Ishikawa (cell line): Measurements from ENCODE around the gene GTPBP3.

ENCODE experiments used
- CREB1 ChIP-seq: IDR thresholded peaks from 2 replicates; pipeline ENCODE4 v1.6.1; 2012; ENCODE audit warnings: low read depth
- EGR1 ChIP-seq: IDR thresholded peaks from 2 replicates; pipeline ENCODE4 v1.6.1; 2012
- EP300 ChIP-seq: IDR thresholded peaks from 2 replicates; pipeline ENCODE4 v1.6.1; 2012; ENCODE audit warnings: borderline replicate concordance
- FOXM1 ChIP-seq: IDR thresholded peaks from 2 replicates; pipeline ENCODE4 v1.6.1; 2012; ENCODE audit warnings: low read depth, borderline replicate concordance
- MAX ChIP-seq: IDR thresholded peaks from 2 replicates; pipeline ENCODE4 v1.6.1; 2012
- NFIC ChIP-seq: IDR thresholded peaks from 2 replicates; pipeline ENCODE4 v1.6.1; 2012
- RAD21 ChIP-seq: IDR thresholded peaks from 2 replicates; pipeline ENCODE4 v1.6.1; 2012; ENCODE audit warnings: low read depth
- REST ChIP-seq: IDR thresholded peaks from 2 replicates; pipeline ENCODE4 v1.6.1; 2012; ENCODE audit warnings: low read depth, mild to moderate bottlenecking
- TAF1 ChIP-seq: IDR thresholded peaks from 2 replicates; pipeline ENCODE4 v1.6.1; 2012; ENCODE audit warnings: low read depth, mild to moderate bottlenecking
- TCF12 ChIP-seq: IDR thresholded peaks from 2 replicates; pipeline ENCODE4 v1.6.1; 2012; ENCODE audit warnings: low read depth
- TEAD4 ChIP-seq: IDR thresholded peaks from 2 replicates; pipeline ENCODE4 v1.6.1; 2012
- YY1 ChIP-seq: IDR thresholded peaks from 2 replicates; pipeline ENCODE4 v1.6.1; 2012; ENCODE audit warnings: low read depth
- ZBTB7A ChIP-seq: IDR thresholded peaks from 2 replicates; pipeline ENCODE4 v1.6.1; 2012; ENCODE audit warnings: low read depth
- TF ChIP-seq, protein P1 (sequence below): IDR thresholded peaks from 2 replicates; pipeline ENCODE4 v1.6.1; 2012

DNA sequence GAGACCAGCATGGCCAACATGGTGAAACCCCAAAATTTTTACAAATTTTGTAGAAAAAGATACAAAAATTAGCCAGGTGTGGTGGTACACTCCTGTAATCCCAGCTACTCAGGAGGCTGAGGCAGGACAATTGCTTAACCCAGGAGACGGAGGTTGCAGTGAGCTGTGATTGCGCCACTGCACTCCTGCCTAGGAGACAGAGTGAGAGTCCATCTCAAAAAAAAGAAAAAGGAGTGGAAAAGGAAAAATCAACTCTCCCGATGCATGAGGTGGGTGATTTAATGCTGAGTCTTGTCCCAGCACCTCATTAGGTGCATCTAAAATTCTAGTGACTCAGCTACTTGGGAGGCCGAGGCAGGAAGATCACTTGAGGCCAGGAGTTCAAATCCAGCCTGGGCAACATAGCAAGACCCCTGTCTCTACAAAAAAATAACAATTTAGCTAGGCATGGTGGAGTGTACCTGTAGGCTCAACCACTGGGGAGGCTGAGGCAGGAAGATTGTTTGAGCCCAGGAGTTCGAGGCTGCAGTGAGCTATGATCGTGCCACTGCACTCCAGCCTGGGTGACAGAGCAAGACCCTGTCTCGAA, 19.8 kb downstream of the GTPBP3 start:
- TF ChIP-seq RAD21 (no peak), EGR1 (no peak), TEAD4 (no peak), TAF1 (no peak), YY1 (no peak), CREB1 (no peak), REST (no peak), EP300 (no peak), MAX (no peak), FOXM1 (no peak), TCF12 (no peak), NFIC (no peak), ZBTB7A (no peak)
- TF ChIP-seq, protein P1, sequence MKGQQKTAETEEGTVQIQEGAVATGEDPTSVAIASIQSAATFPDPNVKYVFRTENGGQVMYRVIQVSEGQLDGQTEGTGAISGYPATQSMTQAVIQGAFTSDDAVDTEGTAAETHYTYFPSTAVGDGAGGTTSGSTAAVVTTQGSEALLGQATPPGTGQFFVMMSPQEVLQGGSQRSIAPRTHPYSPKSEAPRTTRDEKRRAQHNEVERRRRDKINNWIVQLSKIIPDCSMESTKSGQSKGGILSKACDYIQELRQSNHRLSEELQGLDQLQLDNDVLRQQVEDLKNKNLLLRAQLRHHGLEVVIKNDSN, result no peak
